ENCODE measurements around the gene MRPL52. TPM values are rescaled to one million over a fixed set of nuclear protein-coding genes. Genes with fewer than 3 reads are reported as not detected.

MRPL52 gene
- total and polyA plus RNA-seq, 2 donors (not counting 3 experiments of a cell fraction or from before 2014, with no cell fraction given) = 81.1 to 174 TPM

DNA sequence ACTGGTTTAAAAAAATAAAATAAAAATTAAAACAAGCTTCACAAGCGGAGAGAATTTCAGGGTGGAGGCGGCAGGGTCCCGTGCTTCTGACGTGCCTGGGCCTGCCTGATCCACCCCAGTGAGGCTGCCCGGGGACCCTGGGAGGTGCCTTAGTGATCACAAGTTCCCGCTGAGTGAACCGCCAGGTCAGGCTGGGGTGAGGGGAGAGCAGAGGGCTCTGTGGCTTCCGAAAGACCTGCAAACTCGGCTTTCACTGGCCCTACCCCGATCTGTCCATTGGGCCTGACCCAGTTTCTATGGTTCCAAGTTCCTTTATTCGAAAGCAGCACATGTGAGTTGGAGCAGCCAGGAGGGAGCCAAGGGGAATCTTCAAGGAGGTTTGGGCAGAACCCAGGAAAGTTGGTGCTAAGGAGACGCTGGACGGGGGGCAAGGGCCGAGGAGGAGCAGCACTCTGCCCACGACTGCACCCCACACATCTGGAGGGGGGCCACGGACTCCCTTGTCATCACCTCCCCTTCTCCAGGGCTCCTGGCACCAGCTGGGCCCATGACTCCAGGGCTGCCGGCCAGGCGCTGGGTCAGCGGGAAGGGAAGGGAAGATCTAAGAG lies 19.6 kb downstream of the MRPL52 start:
- ChIA-PET POLR2A (interaction anchor here (1.7 kb wide), 1 partner anchor 11 kb away, joined by 7 read pairs; no protein-coding TSS in a partner anchor), CTCF (interaction anchor here (0.8 to 10.2 kb wide), 12 partner anchors 14 to 292 kb away, joined by 3 to 313 read pairs (median 4); partner anchors contain the start of genes MMP14, MRPL52 and PRMT5)

More for the DNA sequence above, 19.6 kb downstream of the MRPL52 start:
- no peak for DNase-seq (ENCODE audit: low read depth, low spot score)
- Histone ChIP-seq H3K27ac (ENCODE audit: insufficient read depth, low read depth, low read length) (peak overlapping the region; percentile 90), H3K27me3 (ENCODE audit: control insufficient read depth in 2 of 2, insufficient read depth in 2 of 2, low read length in 2 of 2) (no peaks in the 10 kb centered on the region), H4K20me1 (replicated peaks; ENCODE audit: control insufficient read depth, extremely low read depth, insufficient read depth, low read length) (no peaks in the 10 kb centered on the region), H2AFZ (ENCODE audit: low read depth, low read length) (no peak overlapping the region), H3K9me1 (replicated peaks; ENCODE audit: control insufficient read depth, extremely low read depth, insufficient read depth, low read length) (no peaks in the 10 kb centered on the region), H3K4me1 (ENCODE audit: control insufficient read depth, extremely low read depth, insufficient read depth, low read length) (peaks cover 75% of the 10 kb centered on the region), H3K4me2 (ENCODE audit: insufficient read depth, low read length) (no peak overlapping the region), H3K36me3 (ENCODE audit: control insufficient read depth in 2 of 2, extremely low read depth in 1 of 2, insufficient read depth in 2 of 2, low read length in 2 of 2) (peaks cover 18 to 25% of the 10 kb centered on the region in 2 experiments), H3K9me3 (replicated peaks; ENCODE audit: control insufficient read depth, insufficient read depth, low read length) (no peaks in the 10 kb centered on the region), H3K9ac (replicated peaks; ENCODE audit: extremely low read depth, insufficient read depth, low read length) (no peak overlapping the region), H3K79me2 (ENCODE audit: control insufficient read depth, insufficient read depth, low read length) (peaks cover 21% of the 10 kb centered on the region), H3K4me3 (replicated peaks in 1 of 3; ENCODE audit: insufficient read depth in 1 of 3, low read depth in 1 of 3, low read length in 3 of 3) (no peak overlapping the region)
- FAIRE-seq = no peak
- dilution Hi-C loops (cut with MboI; ENCODE audit: extremely low pct_ligation_motif_present, low sequenced_read_pairs) (no loop called here), intact Hi-C loops (cut with micrococcal nuclease) (no loop called here)
- BruUV-seq (replicated peaks) = no TSS peak
- TF ChIP-seq GATA2 (IDR thresholded peaks at IDR 0.05; ENCODE audit: insufficient read depth, insufficient read length, low read depth, low read length) = no peak
- TF ChIP-seq, protein P1, sequence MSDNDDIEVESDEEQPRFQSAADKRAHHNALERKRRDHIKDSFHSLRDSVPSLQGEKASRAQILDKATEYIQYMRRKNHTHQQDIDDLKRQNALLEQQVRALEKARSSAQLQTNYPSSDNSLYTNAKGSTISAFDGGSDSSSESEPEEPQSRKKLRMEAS (IDR thresholded peaks at IDR 0.05; ENCODE audit: insufficient read depth, insufficient read length) = no peak
- no peak for TF ChIP-seq JUN (IDR thresholded peaks at IDR 0.05; ENCODE audit: borderline replicate concordance, insufficient read depth, insufficient read length, low read depth)
- TF ChIP-seq, protein P2, sequence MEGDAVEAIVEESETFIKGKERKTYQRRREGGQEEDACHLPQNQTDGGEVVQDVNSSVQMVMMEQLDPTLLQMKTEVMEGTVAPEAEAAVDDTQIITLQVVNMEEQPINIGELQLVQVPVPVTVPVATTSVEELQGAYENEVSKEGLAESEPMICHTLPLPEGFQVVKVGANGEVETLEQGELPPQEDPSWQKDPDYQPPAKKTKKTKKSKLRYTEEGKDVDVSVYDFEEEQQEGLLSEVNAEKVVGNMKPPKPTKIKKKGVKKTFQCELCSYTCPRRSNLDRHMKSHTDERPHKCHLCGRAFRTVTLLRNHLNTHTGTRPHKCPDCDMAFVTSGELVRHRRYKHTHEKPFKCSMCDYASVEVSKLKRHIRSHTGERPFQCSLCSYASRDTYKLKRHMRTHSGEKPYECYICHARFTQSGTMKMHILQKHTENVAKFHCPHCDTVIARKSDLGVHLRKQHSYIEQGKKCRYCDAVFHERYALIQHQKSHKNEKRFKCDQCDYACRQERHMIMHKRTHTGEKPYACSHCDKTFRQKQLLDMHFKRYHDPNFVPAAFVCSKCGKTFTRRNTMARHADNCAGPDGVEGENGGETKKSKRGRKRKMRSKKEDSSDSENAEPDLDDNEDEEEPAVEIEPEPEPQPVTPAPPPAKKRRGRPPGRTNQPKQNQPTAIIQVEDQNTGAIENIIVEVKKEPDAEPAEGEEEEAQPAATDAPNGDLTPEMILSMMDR (IDR thresholded peaks at IDR 0.05; ENCODE audit: extremely low read depth in 1 of 2, insufficient read depth in 1 of 2, low read depth in 1 of 2, low read length in 2 of 2) = no peak
- no peak for TF ChIP-seq MYC (IDR thresholded peaks at IDR 0.05; ENCODE audit: low read depth, low read length)
- peak; percentile 27 for TF ChIP-seq POLR2AphosphoS5 (IDR thresholded peaks at IDR 0.05; ENCODE audit: insufficient read depth, low read depth, low read length)
- TF ChIP-seq POLR2A (IDR thresholded peaks at IDR 0.05; ENCODE audit: low read depth, low read length) = no peak
